Upper lobe of left lung (tissue), 6 donors: ENCODE data around the gene AMER3. TPM values are rescaled to one million over a fixed set of nuclear protein-coding genes. Genes with fewer than 3 reads are reported as not detected.

Experiments used
- ATAC-seq, 2 donors: fragments of 200-7000 bp; cut with Tn5 transposase; one replicate each; pipeline ENCODE4 v1.9.1; 2022; ENCODE audit warnings: mild to moderate bottlenecking in 2 of 2, moderate library complexity in 2 of 2; ENCODE audit not compliant: low FRiP score in 2 of 2
- DNase-seq, 2 donors: peaks; one replicate each; pipeline ENCODE4 v3.0.0-alpha.2; 2019 to 2020
- H3K27ac ChIP-seq, 4 donors: fragments of 200-600 bp; sonication (generic); one replicate each; pipeline ENCODE4 v1.5.1; 2016 to 2019
- H3K27me3 ChIP-seq, 4 donors: fragments of 200-600 bp; sonication (generic); one replicate each; pipeline ENCODE4 v1.5.1; 2017 to 2019
- H3K36me3 ChIP-seq, 4 donors: fragments of 200-600 bp; sonication (generic); one replicate each; pipeline ENCODE4 v1.5.1; 2016 to 2019
- H3K4me1 ChIP-seq, 4 donors: fragments of 200-600 bp; sonication (generic); one replicate each; pipeline ENCODE4 v1.5.1; 2018 to 2019
- H3K4me3 ChIP-seq, 4 donors: fragments of 200-600 bp; sonication (generic); one replicate each; pipeline ENCODE4 v1.5.1; 2017 to 2019; ENCODE audit warnings: mild to moderate bottlenecking in 2 of 4, moderate library complexity in 1 of 4
- H3K9me3 ChIP-seq, 4 donors: fragments of 200-600 bp; sonication (generic); one replicate each; pipeline ENCODE4 v1.5.1; 2018 to 2019
- EP300 ChIP-seq, 4 donors: sonication (generic); formaldehyde crosslinking; IDR thresholded peaks; one replicate each; pipeline ENCODE4 v1.5.1; 2017; ENCODE audit warnings: antibody characterized with exemption in 4 of 4, control low read depth in 2 of 4
- POLR2A ChIP-seq, 4 donors: fragments of 450-650 bp; IDR thresholded peaks; one replicate each; pipeline ENCODE4 v1.5.1; 2016 to 2017; ENCODE audit warnings: antibody characterized with exemption in 4 of 4, mild to moderate bottlenecking in 2 of 4
- POLR2AphosphoS5 ChIP-seq, 2 donors: sonication (generic); formaldehyde crosslinking; IDR thresholded peaks; one replicate each; pipeline ENCODE4 v1.5.1; 2017; ENCODE audit warnings: antibody characterized with exemption in 2 of 2
- WGBS, 2 donors: methylation state at CpG; one replicate each; pipeline ENCODE4 v1.1.5; 2017 to 2018; 5-methylcytosine and 5-hydroxymethylcytosine counted together
- total RNA-seq, 6 donors: library from RNA; depleted of rRNA in 4 of 6; stranded (reverse); fragments of >200 nt in 4 of 6; gene quantifications; one replicate each; pipeline versions ENCODE4 v1.1.0 to v1.2.1, GENCODE V29; 2016 to 2021
- TF ChIP-seq, protein P1 (sequence below), 6 experiments: fragments of 450-650 bp in 4 of 6; fragments of 200-600 bp in 2 of 6; sonication (generic) in 2 of 6; IDR thresholded peaks; one replicate each; pipeline ENCODE4 v1.5.1; 2016 to 2019; ENCODE audit warnings: antibody characterized with exemption in 6 of 6
- donor health status: DM: no; HTN: no; CAD: no; lungs with moderate emphysema.
- donor health status: DM: no; HTN: yes; CAD: no; lungs with severe emphysema.

AMER3 gene
- total RNA-seq, 6 donors from 2014 or later, result not detected

DNA sequence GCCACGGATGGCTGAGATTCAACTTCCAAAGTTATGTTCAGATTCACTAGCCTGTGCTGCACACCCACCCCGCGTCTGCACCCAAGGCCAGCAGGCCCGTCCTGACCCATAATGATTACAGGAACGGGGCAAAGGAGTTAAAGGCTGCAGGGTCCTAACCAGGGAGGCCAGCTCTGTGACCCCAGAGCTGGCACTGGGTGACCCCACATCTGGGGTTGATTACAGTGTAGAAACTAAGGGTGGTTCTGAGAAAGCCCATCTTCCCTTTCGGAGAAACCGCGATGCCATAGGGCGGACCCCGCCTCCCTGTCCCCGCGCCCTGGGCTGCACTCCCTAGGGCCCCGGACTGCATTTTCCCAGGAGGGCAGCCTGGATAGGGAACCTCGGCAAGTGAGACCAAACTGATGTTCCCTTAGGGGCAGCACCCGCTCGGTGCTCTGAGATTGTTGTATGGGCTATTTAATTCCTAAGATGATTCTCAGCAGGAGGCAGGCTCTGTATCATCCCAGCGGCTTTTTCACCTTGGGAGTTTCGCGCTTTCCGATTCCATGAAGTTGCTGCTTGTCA, 28.6 kb upstream of the AMER3 start:
- ATAC-seq, result no peak
- peak overlapping the region in 3 of 4 donors; percentile 45 to 73 (median 53) for H3K27ac ChIP-seq
- no peaks in the 10 kb centered on the region for H3K9me3 ChIP-seq
- peak in 1 of 2 donors; percentile 69 for DNase-seq
- whole genome bisulfite sequencing, 2 donors, result 15 to 20% methylated on average over 9 to 20 of the region's 20 CpGs
- peak overlapping the region in 3 of 4 donors; percentile 47 to 59 (median 51) for H3K4me3 ChIP-seq
- TF ChIP-seq POLR2A (IDR thresholded peaks at IDR 0.05) (no peak), EP300 (IDR thresholded peaks at IDR 0.05) (no peak), POLR2AphosphoS5 (IDR thresholded peaks at IDR 0.05) (no peak)
- TF ChIP-seq, protein P1, sequence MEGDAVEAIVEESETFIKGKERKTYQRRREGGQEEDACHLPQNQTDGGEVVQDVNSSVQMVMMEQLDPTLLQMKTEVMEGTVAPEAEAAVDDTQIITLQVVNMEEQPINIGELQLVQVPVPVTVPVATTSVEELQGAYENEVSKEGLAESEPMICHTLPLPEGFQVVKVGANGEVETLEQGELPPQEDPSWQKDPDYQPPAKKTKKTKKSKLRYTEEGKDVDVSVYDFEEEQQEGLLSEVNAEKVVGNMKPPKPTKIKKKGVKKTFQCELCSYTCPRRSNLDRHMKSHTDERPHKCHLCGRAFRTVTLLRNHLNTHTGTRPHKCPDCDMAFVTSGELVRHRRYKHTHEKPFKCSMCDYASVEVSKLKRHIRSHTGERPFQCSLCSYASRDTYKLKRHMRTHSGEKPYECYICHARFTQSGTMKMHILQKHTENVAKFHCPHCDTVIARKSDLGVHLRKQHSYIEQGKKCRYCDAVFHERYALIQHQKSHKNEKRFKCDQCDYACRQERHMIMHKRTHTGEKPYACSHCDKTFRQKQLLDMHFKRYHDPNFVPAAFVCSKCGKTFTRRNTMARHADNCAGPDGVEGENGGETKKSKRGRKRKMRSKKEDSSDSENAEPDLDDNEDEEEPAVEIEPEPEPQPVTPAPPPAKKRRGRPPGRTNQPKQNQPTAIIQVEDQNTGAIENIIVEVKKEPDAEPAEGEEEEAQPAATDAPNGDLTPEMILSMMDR (IDR thresholded peaks at IDR 0.05), result no peak
- no peaks in the 10 kb centered on the region for H3K27me3 ChIP-seq
- H3K4me1 ChIP-seq, result peaks cover 11 to 20% (median 17%) of the 10 kb centered on the region in 4 donors
- H3K36me3 ChIP-seq, result no peaks in the 10 kb centered on the region

DNA sequence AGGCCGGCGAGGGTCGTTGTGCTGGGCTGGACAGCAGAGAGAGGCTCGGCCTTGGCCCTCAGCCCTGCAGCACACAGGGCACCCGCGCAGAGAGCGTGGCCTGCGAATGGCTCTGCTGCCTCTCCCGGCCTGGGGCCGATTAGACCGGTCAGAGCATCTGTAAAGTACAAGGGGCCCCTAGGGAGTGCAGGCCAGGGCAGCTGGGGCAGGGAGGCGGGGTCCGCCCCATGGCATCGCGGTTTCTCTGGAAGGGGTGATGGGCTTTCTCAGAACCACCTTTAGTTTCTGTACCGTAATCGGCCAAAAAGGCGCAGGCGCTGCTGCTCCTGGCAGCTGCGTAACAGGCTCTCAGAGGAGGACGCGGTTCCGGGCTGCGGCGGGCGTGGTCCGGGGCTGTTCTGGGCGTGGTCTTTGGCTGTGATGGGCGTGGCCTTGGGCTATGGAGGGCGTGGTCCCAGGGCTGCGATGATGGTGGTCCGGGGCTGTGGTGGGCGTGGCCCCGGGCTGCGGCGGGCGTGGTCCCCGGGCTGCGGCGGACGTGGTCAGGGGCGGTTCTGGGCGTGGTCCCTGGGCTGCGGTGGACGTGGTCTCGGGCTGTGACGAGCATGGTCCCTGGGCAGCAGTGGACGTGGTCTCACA, 27.9 kb upstream of the AMER3 start:
- Histone ChIP-seq H3K4me3 (peak overlapping the region; percentile 29 to 59 (median 49)), H3K27ac (peak overlapping the region; percentile 33 to 73 (median 49)), H3K36me3 (no peaks in the 10 kb centered on the region), H3K9me3 (no peaks in the 10 kb centered on the region), H3K27me3 (no peaks in the 10 kb centered on the region), H3K4me1 (peaks cover 11 to 20% (median 17%) of the 10 kb centered on the region in 4 donors)
- peak; percentile 87 to 94 for ATAC-seq
- peak; percentile 85 to 95 for DNase-seq
- peak in 1 of 4 donors; percentile 39 for TF ChIP-seq POLR2A (IDR thresholded peaks at IDR 0.05)
- TF ChIP-seq, protein P1 (IDR thresholded peaks at IDR 0.05), result no peak
- WGBS, 2 donors, result 1 to 2% methylated on average over 6 to 20 of the region's 48 CpGs

DNA sequence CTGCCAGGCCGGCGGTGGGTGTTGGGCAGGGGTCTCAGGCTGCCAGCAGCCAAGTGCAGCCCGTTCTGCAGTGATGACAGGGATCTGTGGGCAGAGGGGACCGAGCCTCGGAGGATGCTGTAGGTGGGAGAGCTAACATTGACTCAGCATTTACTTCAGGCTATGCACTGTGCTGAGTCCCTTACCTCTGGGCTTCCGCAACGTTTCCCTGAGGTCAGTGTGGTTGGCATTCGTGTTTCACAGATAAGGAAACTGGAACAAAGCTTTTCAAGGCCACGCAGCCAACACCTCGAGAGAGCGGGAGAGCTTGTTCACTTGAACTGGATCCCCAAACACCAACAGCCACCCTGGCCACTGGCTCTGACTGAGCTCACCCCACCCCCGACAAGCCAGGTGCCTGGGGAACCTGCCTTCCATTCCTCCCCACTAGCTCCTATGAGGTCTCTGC, 27.3 kb upstream of the AMER3 start:
- H3K9me3 ChIP-seq, result no peaks in the 10 kb centered on the region
- H3K27me3 ChIP-seq, result no peaks in the 10 kb centered on the region
- H3K4me1 ChIP-seq, result peaks cover 11 to 20% (median 17%) of the 10 kb centered on the region in 4 donors
- ATAC-seq (peak; percentile 3 to 51), DNase-seq (no peak)
- no peaks in the 10 kb centered on the region for H3K36me3 ChIP-seq
- WGBS, 2 donors, result 5 to 20% methylated on average over 2 to 12 of the region's 12 CpGs
- peak overlapping the region in 2 of 4 donors; percentile 43 to 73 for H3K27ac ChIP-seq
- no peak for TF ChIP-seq POLR2AphosphoS5 (IDR thresholded peaks at IDR 0.05)
- TF ChIP-seq POLR2A (IDR thresholded peaks at IDR 0.05), result no peak
- TF ChIP-seq, protein P1 (IDR thresholded peaks at IDR 0.05), result no peak
- TF ChIP-seq EP300 (IDR thresholded peaks at IDR 0.05), result no peak
- peak overlapping the region in 3 of 4 donors; percentile 47 to 59 (median 51) for H3K4me3 ChIP-seq

DNA sequence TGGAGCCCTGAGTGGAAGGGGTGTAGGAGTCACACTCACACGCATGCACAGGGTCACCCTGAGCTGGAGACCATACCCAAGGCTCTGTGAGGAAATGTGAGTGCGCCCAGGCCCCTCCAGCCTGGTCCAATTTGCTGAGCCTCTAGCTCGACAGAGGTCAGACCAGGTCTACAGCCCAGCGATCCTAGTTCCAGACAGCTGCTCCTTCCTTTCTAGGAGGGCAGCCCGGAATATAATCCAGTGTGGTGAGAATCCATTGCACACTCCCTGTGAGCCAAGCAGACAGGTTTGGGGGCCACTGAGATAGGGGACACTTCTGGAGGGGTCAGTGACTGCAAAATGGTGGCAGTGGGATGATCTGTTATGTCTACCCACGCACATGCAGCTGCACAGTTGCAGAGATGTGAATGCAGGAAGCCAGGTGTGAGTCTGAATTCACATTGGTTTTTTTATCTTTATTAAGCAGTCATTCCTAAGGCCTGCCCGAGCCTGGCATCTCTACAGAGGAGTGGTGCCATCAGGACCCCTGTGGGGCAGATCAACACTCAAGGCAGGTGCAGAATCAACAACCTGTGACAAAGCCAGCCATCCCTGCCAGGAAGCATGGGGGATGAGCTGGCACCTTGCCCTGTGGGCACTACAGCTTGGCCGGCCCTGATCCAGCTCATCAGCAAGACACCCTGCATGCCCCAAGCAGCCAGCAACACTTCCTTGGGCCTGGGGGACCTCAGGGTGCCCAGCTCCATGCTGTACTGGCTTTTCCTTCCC, 26.6 kb upstream of the AMER3 start, which contains the start of gene GPR148:
GPR148 (plus strand) TSS at position 522 of the 768 bp plus-strand sequence; CDS start at position 604, 82 bp downstream.
- DNase-seq, result no peak
- H3K27ac ChIP-seq, result peak within 1 kb of the TSS in 2 of 4 donors; percentile 43 to 73
- peak within 1 kb of the TSS in 3 of 4 donors; percentile 47 to 59 (median 51) for H3K4me3 ChIP-seq
- TF ChIP-seq EP300 (IDR thresholded peaks at IDR 0.05) (no peak), POLR2AphosphoS5 (IDR thresholded peaks at IDR 0.05) (no peak), POLR2A (IDR thresholded peaks at IDR 0.05) (no peak)
- TF ChIP-seq, protein P1 (IDR thresholded peaks at IDR 0.05), result no peak
- H3K36me3 ChIP-seq, result no peaks in the 10 kb centered on the region
- no peaks in the 10 kb centered on the region for H3K9me3 ChIP-seq
- 75 to 87% methylated on average over 6 to 7 of the region's 8 CpGs for WGBS, 2 donors
- ATAC-seq, result peak in 1 of 2 donors; percentile 11
- peaks cover 11 to 20% (median 17%) of the 10 kb centered on the region in 4 donors for H3K4me1 ChIP-seq
- no peaks in the 10 kb centered on the region for H3K27me3 ChIP-seq
